ENCODE results near the gene PHF5A. TPM values are rescaled to one million over a fixed set of nuclear protein-coding genes. Genes with fewer than 3 reads are reported as not detected.

PHF5A gene
- total RNA-seq, 4 donors from 2014 or later = 33.8 to 43.5 (median 38.9) TPM

GRCh38 chr22:41480397-41480735, 11.9 kb upstream of the PHF5A start:
- H3K27me3 ChIP-seq = no peaks in the 10 kb centered on the region
- ATAC-seq (peak in 1 of 2 donors; percentile 21), DNase-seq (no peak)
- in situ Hi-C loops (cut with MboI; ENCODE audit: low sequenced_read_pairs in 4 of 4) (no loop called here), intact Hi-C loops (cut with DNase I; ENCODE audit: low total_unique reads) (no loop called here)
- H3K27ac ChIP-seq = peak overlapping the region; percentile 96 to 98 (median 96)
- peaks cover 80 to 84% of the 10 kb centered on the region in 2 donors for H3K4me1 ChIP-seq
- H3K4me3 ChIP-seq = peak overlapping the region in 1 of 4 donors; percentile 49
- TF ChIP-seq CTCF (IDR thresholded peaks at IDR 0.05 in 4 of 5, conservative IDR thresholded peaks at IDR 0.05 in 1 of 5) = no peak
- H3K36me3 ChIP-seq = no peaks in the 10 kb centered on the region
- no peaks in the 10 kb centered on the region for H3K9me3 ChIP-seq

GRCh38 chr22:41479671-41480396, 11.3 kb upstream of the PHF5A start:
- H3K27me3 ChIP-seq = no peaks in the 10 kb centered on the region
- no peaks in the 10 kb centered on the region for H3K9me3 ChIP-seq
- peaks cover 75 to 83% of the 10 kb centered on the region in 2 donors for H3K4me1 ChIP-seq
- no peaks in the 10 kb centered on the region for H3K36me3 ChIP-seq
- TF ChIP-seq CTCF (IDR thresholded peaks at IDR 0.05 in 4 of 5, conservative IDR thresholded peaks at IDR 0.05 in 1 of 5) (no peak), POLR2A (IDR thresholded peaks at IDR 0.05) (no peak)
- peak; percentile 6 to 21 for ATAC-seq
- intact Hi-C loops (cut with DNase I; ENCODE audit: low total_unique reads) (loop anchor here (1.0 to 2.0 kb wide), 2 partner anchors 33 to 70 kb away; no protein-coding TSS in a partner anchor), in situ Hi-C loops (cut with MboI; ENCODE audit: low sequenced_read_pairs in 4 of 4) (loop anchor here in 1 of 4 donors (10.0 kb wide), 1 partner anchor 75 kb away; no protein-coding TSS in a partner anchor)
- H3K4me3 ChIP-seq = peak overlapping the region in 2 of 4 donors; percentile 9 to 16
- peak in 1 of 2 donors; percentile 52 for DNase-seq
- H3K27ac ChIP-seq = peak overlapping the region; percentile 96 to 98 (median 96)

GRCh38 chr22:41478891-41479521, 10.5 kb upstream of the PHF5A start:
- intact Hi-C loops (cut with DNase I; ENCODE audit: low total_unique reads) = loop anchor here (1.0 to 2.0 kb wide), 2 partner anchors 34 to 69 kb away; no protein-coding TSS in a partner anchor
- Histone ChIP-seq H3K36me3 (no peaks in the 10 kb centered on the region), H3K9me3 (no peaks in the 10 kb centered on the region), H3K27ac (peak overlapping the region; percentile 96 to 98 (median 96)), H3K4me1 (peaks cover 74 to 78% of the 10 kb centered on the region in 2 donors), H3K4me3 (peak overlapping the region in 2 of 4 donors; percentile 1 to 16), H3K27me3 (no peaks in the 10 kb centered on the region)
- TF ChIP-seq POLR2A (IDR thresholded peaks at IDR 0.05) (peak; percentile 34 to 46), CTCF (IDR thresholded peaks at IDR 0.05 in 4 of 5, conservative IDR thresholded peaks at IDR 0.05 in 1 of 5) (peak in 1 of 5 experiments; percentile 19)
- in situ Hi-C loops (cut with MboI; ENCODE audit: low sequenced_read_pairs in 4 of 4) = loop anchor here in 1 of 4 donors (10.0 kb wide), 1 partner anchor 74 kb away; no protein-coding TSS in a partner anchor
- ATAC-seq (peak; percentile 84 to 86), DNase-seq (peak; percentile 87 to 95)

- in situ Hi-C loops (cut with MboI; ENCODE audit: low sequenced_read_pairs in 4 of 4) (loop anchor here in 1 of 4 donors (10.0 kb wide), 1 partner anchor 74 kb away; no protein-coding TSS in a partner anchor), intact Hi-C loops (cut with DNase I; ENCODE audit: low total_unique reads) (loop anchor here (2.0 kb wide), 1 partner anchor 34 kb away; no protein-coding TSS in a partner anchor)
- no peak for DNase-seq
- H3K4me1 ChIP-seq = peaks cover 78 to 80% of the 10 kb centered on the region in 2 donors
- no peaks in the 10 kb centered on the region for H3K27me3 ChIP-seq
- H3K27ac ChIP-seq = peak overlapping the region; percentile 96 to 98 (median 96)
- TF ChIP-seq POLR2A (IDR thresholded peaks at IDR 0.05) = no peak
- TF ChIP-seq CTCF (IDR thresholded peaks at IDR 0.05 in 4 of 5, conservative IDR thresholded peaks at IDR 0.05 in 1 of 5) = no peak
- H3K4me3 ChIP-seq = peak overlapping the region in 1 of 4 donors; percentile 1
- no peaks in the 10 kb centered on the region for H3K9me3 ChIP-seq
- no peaks in the 10 kb centered on the region for H3K36me3 ChIP-seq
- ATAC-seq = no peak
Observed at GRCh38 chr22:41478473-41478872, 10.0 kb upstream of the PHF5A start.
